NCI-H69 (cell line): ENCODE data around the gene SPATA17.
A peak's percentile ranks its signal among the peaks of the same experiment; 100 is the strongest.

Experiments
- DNase-seq: peaks from one replicate; lab custom pipeline; 2025; lab: John Stamatoyannopoulos, UW

SPATA17 gene

DNA sequence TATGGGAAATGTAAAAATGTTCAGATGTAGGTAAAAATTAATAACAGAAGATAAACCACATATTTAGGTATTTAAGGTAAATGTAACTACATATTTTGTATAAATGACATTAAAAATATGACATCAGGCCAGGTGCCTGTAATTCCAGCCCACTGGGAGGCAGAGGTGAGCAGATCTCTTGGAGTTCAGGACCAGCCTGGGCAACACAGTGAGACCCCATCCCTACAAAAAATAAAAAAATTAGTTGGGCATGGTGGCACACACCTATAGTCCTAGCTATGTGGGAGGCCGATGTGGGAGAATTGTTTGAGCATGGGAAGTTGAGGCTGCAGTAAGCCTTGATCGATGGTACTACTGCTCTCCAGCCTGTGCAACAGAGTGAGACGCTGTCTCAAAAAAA, 216.5 kb downstream of the SPATA17 start:
- DNase-seq = no peak

GRCh38 chr1:217856342-217857034, 225.3 kb downstream of the SPATA17 start:
- DNase-seq = no peak

GRCh38 chr1:217857061-217857460, 225.9 kb downstream of the SPATA17 start:
- DNase-seq = no peak

- peak; percentile 75 for DNase-seq
Observed at GRCh38 chr1:217861658-217862057, 230.5 kb downstream of the SPATA17 start.

DNA sequence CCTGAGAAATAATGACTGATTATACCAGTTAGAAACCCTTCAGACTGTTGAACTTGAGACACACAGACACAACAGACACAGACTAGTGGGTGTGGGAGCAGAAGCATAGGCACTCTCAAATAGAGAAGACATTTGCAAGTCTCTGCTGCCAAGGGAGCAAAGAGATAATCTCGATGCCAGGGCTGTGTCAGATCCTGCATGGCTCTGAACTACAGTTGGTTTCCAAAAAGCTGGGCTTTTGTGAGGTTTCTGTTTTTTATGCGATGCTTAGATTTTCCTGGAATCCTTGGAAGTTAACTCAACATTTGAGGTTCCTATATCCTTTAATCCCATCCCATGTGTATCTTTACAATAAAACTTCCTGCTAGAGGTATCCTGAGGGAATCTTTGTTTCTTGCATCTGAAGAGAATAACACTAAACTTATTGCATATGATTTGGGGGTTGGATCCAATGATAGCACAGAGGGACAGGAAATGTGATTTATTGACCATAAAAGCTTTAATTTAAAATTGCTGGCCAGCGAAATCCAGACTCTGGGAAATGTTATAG, 236.4 kb downstream of the SPATA17 start:
- DNase-seq = no peak

DNA sequence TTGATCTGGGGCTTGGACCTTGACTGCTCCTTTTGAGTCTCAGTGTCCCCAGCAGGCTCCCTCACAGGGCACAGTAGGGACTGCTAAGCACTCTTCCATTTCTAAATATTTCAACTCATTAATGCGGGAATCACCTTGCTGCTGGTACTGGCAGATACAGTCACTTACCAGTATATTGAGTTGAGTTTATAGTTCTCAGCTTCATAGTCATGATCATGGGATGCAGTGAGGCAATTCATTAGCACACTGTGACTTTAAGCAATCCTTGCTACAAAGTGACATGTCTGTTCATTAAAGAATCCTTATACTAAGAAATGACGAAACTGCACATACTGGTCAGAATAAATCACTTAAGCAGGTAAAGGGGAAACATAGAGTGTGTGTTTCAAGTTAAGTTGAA, 240.8 kb downstream of the SPATA17 start:
- no peak for DNase-seq

DNA sequence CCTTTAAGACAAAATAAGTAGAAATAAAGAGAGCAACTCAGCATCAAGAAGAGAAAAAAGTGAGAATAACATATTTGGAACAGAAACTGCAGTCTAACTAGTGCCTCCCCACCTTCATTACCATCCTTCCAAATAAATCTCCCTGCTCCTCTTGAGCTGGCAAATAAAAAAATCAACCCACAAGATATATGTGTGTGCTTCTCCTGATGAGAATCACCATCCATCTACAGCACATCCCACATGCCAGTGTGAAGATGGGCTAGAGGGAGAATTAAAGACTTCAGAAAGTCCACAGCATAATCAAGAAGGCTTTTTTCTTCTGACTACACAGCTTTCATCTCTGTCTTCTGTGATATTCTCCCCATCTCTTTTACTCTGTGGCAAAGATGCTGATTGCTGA, 244.1 kb downstream of the SPATA17 start:
- DNase-seq = no peak

- DNase-seq = no peak
Observed at GRCh38 chr1:217876401-217876800, 245.3 kb downstream of the SPATA17 start.

DNA sequence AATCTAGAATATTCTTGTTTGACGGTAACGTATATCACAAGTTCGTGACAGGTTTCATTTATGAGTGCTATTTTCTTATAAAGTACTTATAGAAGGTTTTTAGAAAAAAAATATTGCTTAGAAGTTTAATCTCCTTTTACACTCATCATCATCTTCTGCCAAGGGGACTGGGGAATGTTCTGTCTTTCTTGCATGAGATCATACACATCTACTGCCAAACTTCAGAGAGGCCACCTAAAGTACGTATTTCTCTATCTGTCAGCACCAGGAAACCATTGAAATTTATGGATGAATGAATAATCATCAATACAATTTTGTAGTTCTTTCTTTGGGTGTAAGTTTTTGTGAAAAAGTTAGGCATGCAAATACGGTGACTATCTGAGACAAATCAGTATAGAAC, 245.8 kb downstream of the SPATA17 start:
- no peak for DNase-seq

DNA sequence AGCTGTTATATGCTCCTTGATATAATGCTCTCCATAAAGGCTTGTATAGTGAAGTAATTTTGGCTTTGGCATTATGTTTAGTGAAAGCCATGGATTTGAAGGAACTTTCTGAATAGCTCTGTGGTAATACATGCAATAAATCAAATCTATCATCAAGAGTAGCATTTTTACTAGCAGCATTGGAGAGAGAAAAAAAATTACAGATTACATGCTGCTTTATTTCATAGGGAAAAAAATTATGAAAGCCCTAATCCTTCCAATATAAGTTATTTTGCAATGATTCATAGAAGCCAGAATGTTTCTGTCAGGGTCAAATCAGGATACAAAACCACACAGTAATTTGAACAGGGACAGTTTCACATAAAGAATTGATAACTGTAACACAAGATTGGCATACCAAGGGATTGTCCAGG, 250.0 kb downstream of the SPATA17 start:
- DNase-seq = no peak

DNA sequence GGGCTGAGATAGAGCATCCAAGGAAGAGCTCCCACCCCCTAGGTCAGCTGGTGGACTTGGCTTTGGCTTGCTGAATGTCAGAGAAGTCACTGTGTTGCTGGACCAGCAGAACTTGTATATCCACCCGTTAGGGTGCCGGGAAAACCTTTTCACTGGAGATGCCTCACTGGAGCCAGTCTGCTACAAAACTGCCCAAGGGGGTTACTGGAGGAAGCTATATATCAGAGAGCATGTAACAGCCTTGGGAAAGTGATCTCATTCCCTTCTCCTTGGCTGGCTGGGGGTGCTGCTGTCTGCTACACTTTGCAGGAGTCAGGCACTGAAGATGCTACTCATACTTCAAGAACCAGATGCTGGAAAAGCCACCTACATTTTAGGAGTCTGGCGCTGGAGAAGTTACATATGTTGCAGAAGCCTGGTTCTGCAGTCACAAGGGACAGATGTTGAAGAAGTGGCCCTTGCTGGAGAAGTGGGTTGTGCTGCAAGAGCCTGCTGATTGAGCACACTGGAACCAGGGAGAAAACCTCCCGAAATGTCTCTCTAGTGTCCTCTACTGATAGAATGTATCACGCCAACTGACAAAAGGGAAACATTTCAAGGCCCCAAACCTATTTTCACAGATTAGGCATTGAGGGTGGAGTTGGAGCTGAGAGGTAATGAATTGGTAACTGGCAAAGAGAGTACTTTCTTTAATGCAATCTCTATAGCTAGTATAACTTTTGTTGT, 250.6 kb downstream of the SPATA17 start:
- DNase-seq = peak; percentile 23

DNA sequence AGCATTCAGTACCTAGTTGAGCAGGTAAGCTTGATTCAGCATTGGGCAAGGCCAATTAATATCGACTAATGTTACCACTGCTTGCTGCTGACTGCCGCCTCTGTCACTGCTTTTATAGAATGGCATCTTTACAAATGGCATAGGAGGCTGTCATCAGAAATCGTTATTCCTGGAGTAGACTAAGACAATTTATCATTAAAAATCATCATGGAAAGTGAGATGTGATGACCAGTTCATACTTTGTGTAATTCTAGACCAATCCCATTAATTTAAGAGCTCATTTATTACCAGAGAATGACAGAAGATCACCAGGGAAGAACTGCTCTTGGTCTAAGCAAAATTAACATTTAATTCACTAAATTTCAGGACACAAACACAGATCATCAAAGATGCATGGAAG, 254.0 kb downstream of the SPATA17 start:
- DNase-seq = no peak

DNA sequence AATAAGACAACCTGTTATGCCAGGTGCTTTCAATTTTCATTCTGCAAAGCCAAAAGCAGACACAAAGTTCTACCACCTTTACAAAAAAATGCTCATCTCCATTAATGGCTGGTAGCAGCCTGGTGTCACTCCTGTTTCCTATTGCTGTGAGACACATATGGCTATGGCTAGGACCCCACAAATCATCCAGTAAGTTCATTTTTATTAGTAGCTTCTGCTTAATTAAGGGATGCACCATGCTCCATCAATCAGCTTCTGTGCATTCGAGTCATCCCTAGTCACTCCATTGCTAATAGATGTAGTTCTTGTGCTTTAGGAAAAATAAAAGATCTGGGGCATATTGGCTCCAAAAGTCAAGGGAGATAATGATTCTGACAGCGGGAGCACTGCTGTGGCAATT, 257.2 kb downstream of the SPATA17 start:
- no peak for DNase-seq

- DNase-seq = peak; percentile 17
Observed at GRCh38 chr1:217889401-217889800, 258.3 kb downstream of the SPATA17 start.

DNA sequence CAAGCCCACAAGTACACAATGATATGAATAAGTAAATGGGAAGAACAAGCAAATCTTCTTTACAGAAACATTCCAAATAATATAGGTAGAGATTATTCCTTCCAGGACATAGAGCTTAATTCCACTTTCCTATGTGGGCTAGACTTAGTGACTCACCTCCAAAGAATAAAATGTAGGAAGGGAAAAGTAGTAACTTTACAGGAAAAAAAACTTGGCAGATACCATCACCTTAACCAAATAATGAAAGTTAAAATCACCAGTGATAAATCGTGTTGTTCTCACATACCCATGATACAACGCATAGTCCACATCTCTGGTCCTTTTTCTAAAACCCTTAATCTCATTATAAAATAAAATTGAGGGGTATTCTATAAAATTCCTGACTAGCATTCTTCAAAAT, 260.8 kb downstream of the SPATA17 start:
- DNase-seq = no peak

DNA sequence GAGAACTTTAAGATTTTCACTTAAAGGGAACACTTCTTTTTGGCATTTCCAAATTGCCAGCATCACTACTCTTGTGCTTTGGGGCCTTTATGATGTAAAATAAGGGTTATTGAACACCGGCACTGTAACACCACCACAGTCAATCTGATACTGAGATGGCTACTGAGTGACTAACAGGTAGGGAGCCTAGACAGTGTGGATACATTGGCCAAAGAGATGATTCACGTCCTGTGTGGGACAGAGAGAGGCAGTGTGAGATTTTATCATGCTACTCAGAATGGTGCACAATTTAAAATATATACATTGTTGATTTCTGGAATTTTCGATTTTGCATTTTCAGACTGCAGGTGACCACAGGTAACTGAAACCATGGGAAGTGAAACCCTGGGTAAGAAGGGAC, 261.6 kb downstream of the SPATA17 start:
- no peak for DNase-seq

DNA sequence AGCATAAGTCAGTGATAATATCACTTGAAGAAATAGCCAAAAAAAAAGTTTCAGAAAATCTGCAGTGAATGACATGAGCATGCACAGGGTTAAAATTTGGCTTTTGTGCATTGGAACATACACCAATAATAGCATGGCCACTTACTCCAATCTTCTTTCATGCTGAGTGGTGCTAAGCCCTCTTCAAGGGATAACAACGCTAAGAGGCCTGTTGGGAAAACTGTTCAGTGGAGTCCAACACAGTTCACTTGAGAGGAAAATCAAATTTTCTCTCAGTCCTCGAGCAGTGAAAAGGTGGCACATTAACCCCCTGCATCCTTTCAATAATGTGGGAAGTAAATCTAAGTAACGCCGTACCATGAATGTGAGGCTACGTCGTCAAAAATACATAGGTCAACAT, 264.7 kb downstream of the SPATA17 start:
- no peak for DNase-seq

GRCh38 chr1:217896490-217896889, 265.3 kb downstream of the SPATA17 start:
- no peak for DNase-seq

GRCh38 chr1:217897100-217897499, 266.0 kb downstream of the SPATA17 start:
- no peak for DNase-seq

GRCh38 chr1:217899614-217900013, 268.5 kb downstream of the SPATA17 start:
- DNase-seq = no peak

DNA sequence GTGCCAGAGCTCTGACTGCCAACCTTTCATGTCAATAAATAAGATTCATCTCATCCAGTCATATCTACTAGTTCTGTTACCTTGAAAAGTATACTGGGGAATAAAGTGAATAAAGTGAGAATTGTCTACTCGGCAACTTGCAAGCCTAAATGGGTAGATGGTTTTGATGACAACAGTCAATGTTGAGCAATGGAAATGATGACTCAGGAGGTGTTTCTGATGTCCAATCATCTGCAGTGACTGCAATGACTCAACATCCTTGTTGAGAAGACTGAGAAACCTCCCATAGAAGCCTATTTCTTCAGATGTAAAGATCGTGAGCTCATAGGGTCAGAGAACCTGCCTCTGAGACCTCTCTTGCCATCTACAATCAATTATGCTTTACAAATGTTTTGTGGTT, 276.4 kb downstream of the SPATA17 start:
- no peak for DNase-seq

- DNase-seq = peak; percentile 85
Observed at GRCh38 chr1:217910203-217910602, 279.1 kb downstream of the SPATA17 start.

DNA sequence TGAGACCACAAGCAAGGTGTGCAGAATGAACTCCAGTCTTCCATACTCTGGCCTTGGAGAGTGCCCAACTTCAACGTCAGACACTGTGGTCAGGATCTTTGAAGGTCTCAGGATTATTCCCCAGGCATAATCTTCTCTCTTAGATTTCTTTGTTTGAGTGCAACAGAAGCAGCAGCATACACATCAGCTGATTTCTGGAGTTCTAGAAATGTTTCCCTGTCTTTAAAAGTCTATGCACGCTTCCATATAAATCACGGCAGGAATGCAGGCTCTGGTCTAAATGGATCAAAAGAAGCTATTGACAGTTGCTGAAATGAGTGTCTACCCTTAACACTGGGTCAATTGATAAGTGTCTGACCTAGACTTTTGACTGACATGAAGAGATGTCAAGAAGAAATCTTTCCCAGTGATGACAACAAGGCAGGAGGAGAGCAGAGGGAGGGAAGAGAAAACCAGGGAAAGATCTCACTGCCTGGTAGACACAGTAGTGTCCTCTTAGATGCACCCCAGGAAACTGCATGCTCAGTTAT, 279.7 kb downstream of the SPATA17 start:
- DNase-seq = no peak
